Stimulated activated CD8-positive, alpha-beta memory T cell treated with anti-CD3 and anti-CD28 coated beads, Interleukin-12 subunit alpha, Interleukin-12 subunit beta, amount 100 ng/mL, for 24 hours (primary cell): Measurements from ENCODE around the gene HK3.
"Not testable (repeated sequence)": the region's sequence is repeated elsewhere in the genome, so short reads cannot be mapped to it uniquely, and the experiment has no call there.

Experiments used
- DNase-seq: peaks from one replicate; pipeline ENCODE4 v3.0.0-alpha.2; 2020; ENCODE audit errors: extremely low read depth

HK3 gene

GRCh38 chr5:176883700-176884570, 15.2 kb downstream of the HK3 start:
- no peak for DNase-seq

GRCh38 chr5:176882567-176882903, 16.6 kb downstream of the HK3 start:
- no peak for DNase-seq

- no peak for DNase-seq
These were observed 17.2 kb downstream of the HK3 start for GRCh38 chr5:176881816-176882566.

GRCh38 chr5:176881021-176881749, 18.0 kb downstream of the HK3 start:
- DNase-seq: no peak

- no peak for DNase-seq
These were observed 18.7 kb downstream of the HK3 start for GRCh38 chr5:176880366-176881020.

GRCh38 chr5:176879663-176880361, 19.3 kb downstream of the HK3 start:
- no peak for DNase-seq

GRCh38 chr5:176878906-176879662, 20.1 kb downstream of the HK3 start:
- no peak for DNase-seq

- DNase-seq: no peak
These were observed 20.7 kb downstream of the HK3 start for GRCh38 chr5:176878463-176878862.

GRCh38 chr5:176877793-176878331, 21.3 kb downstream of the HK3 start:
- no peak for DNase-seq

GRCh38 chr5:176876506-176877431, 22.4 kb downstream of the HK3 start:
- DNase-seq: no peak

GRCh38 chr5:176875783-176876505, 23.2 kb downstream of the HK3 start:
- DNase-seq: no peak

- DNase-seq: no peak
These were observed 24.1 kb downstream of the HK3 start for GRCh38 chr5:176875014-176875550.

GRCh38 chr5:176874198-176874780, 24.9 kb downstream of the HK3 start:
- no peak for DNase-seq

- no peak for DNase-seq
These were observed 25.5 kb downstream of the HK3 start for GRCh38 chr5:176873541-176874172.

GRCh38 chr5:176873011-176873410, 26.1 kb downstream of the HK3 start:
- not testable (repeated sequence) for DNase-seq

GRCh38 chr5:176872586-176872985, 26.6 kb downstream of the HK3 start:
- DNase-seq: not testable (repeated sequence)

GRCh38 chr5:176870644-176871043, 28.5 kb downstream of the HK3 start:
- not testable (repeated sequence) for DNase-seq
